Stimulated activated naive CD8-positive, alpha-beta T cell treated with anti-CD3 and anti-CD28 coated beads, Interleukin-15, amount 100 ng/mL, for 72 hours (primary cell): ENCODE measurements around the gene WWC1.

Experiments
- ATAC-seq: fragments of 150-1000 bp; cut with Tn5 transposase; 2 replicates; pipeline ENCODE4 v1.10.0; 2021; ENCODE audit warnings: mild to moderate bottlenecking, moderate library complexity
- DNase-seq, 2 donors: peaks; one replicate each; pipeline ENCODE4 v3.0.0; 2021 to 2022
- H3K27ac Mint-ChIP-seq, 2 donors: one replicate each; pipeline ENCODE4 v1.8.0; 2022; ENCODE audit warnings: mild to moderate bottlenecking in 2 of 2, mixed read lengths in 2 of 2, moderate library complexity in 2 of 2
- H3K27me3 Mint-ChIP-seq: one replicate; pipeline ENCODE4 v1.8.0; 2022; ENCODE audit warnings: mixed read lengths
- H3K4me1 Mint-ChIP-seq: one replicate; pipeline ENCODE4 v1.8.0; 2022; ENCODE audit warnings: mild to moderate bottlenecking, mixed read lengths
- H3K4me3 Mint-ChIP-seq, 2 donors: one replicate each; pipeline ENCODE4 v1.8.0; 2022; ENCODE audit warnings: mild to moderate bottlenecking in 2 of 2, mixed read lengths in 2 of 2, moderate library complexity in 1 of 2
- H3K9me3 Mint-ChIP-seq, 2 donors: one replicate each; pipeline ENCODE4 v1.8.0; 2022; ENCODE audit warnings: mixed read lengths in 2 of 2

WWC1 gene

GRCh38 chr5:168468836-168469235 is 177.4 kb downstream of the WWC1 start:
- Mint-ChIP-seq H3K4me1 (no peaks in the 10 kb centered on the region), H3K27me3 (peaks cover 26% of the 10 kb centered on the region), H3K27ac (no peak overlapping the region), H3K4me3 (no peak overlapping the region), H3K9me3 (no peaks in the 10 kb centered on the region)
- no peak for ATAC-seq
- DNase-seq: no peak

- H3K4me3 Mint-ChIP-seq: no peak overlapping the region
These were observed 178.4 kb downstream of the WWC1 start for GRCh38 chr5:168469816-168470215.

GRCh38 chr5:168471785-168472184 is 180.3 kb downstream of the WWC1 start:
- no peak for ATAC-seq
- Mint-ChIP-seq H3K4me3 (no peak overlapping the region), H3K27me3 (peaks cover 15% of the 10 kb centered on the region), H3K4me1 (no peaks in the 10 kb centered on the region), H3K9me3 (no peaks in the 10 kb centered on the region), H3K27ac (no peak overlapping the region)
- DNase-seq: no peak

More at GRCh38 chr5:168469816-168470215, 178.4 kb downstream of the WWC1 start:
- DNase-seq: no peak
- Mint-ChIP-seq H3K4me1 (no peaks in the 10 kb centered on the region), H3K27me3 (peaks cover 16% of the 10 kb centered on the region), H3K9me3 (no peaks in the 10 kb centered on the region), H3K27ac (no peak overlapping the region)
- ATAC-seq: no peak

GRCh38 chr5:168472329-168472728 is 180.9 kb downstream of the WWC1 start:
- H3K4me1 Mint-ChIP-seq: no peaks in the 10 kb centered on the region
- no peaks in the 10 kb centered on the region for H3K9me3 Mint-ChIP-seq
- H3K27ac Mint-ChIP-seq: no peak overlapping the region
- H3K4me3 Mint-ChIP-seq: no peak overlapping the region
- H3K27me3 Mint-ChIP-seq: peaks cover 20% of the 10 kb centered on the region
- ATAC-seq: no peak
- DNase-seq: no peak

GRCh38 chr5:168474319-168474718 is 182.9 kb downstream of the WWC1 start:
- DNase-seq (no peak), ATAC-seq (no peak)
- Mint-ChIP-seq H3K9me3 (no peaks in the 10 kb centered on the region), H3K4me3 (no peak overlapping the region), H3K4me1 (no peaks in the 10 kb centered on the region), H3K27me3 (peaks cover 33% of the 10 kb centered on the region), H3K27ac (no peak overlapping the region)

- DNase-seq (no peak), ATAC-seq (no peak)
- Mint-ChIP-seq H3K9me3 (no peaks in the 10 kb centered on the region), H3K4me3 (no peak overlapping the region), H3K4me1 (no peaks in the 10 kb centered on the region), H3K27ac (no peak overlapping the region), H3K27me3 (peaks cover 24% of the 10 kb centered on the region)
These were observed 185.6 kb downstream of the WWC1 start for GRCh38 chr5:168477060-168477459.

- DNase-seq: no peak
- Mint-ChIP-seq H3K4me1 (no peaks in the 10 kb centered on the region), H3K4me3 (no peak overlapping the region), H3K27ac (no peak overlapping the region), H3K9me3 (no peaks in the 10 kb centered on the region), H3K27me3 (peaks cover 17% of the 10 kb centered on the region)
- no peak for ATAC-seq
These were observed 187.7 kb downstream of the WWC1 start for GRCh38 chr5:168479166-168479565.

GRCh38 chr5:168480601-168481000 is 189.2 kb downstream of the WWC1 start:
- no peak for DNase-seq
- Mint-ChIP-seq H3K9me3 (no peaks in the 10 kb centered on the region), H3K4me3 (no peak overlapping the region), H3K4me1 (peaks cover 8% of the 10 kb centered on the region), H3K27me3 (peaks cover 17% of the 10 kb centered on the region), H3K27ac (no peak overlapping the region)
- ATAC-seq: no peak

- Mint-ChIP-seq H3K4me3 (no peak overlapping the region), H3K9me3 (no peaks in the 10 kb centered on the region), H3K4me1 (peaks cover 14% of the 10 kb centered on the region), H3K27me3 (peaks cover 17% of the 10 kb centered on the region), H3K27ac (no peak overlapping the region)
- peak; percentile 39 for ATAC-seq
- DNase-seq: peak in 1 of 2 donors; percentile 11
These were observed 189.9 kb downstream of the WWC1 start for GRCh38 chr5:168481330-168481788.

- no peak overlapping the region for H3K4me3 Mint-ChIP-seq
- no peak for DNase-seq
- ATAC-seq: no peak
- H3K27ac Mint-ChIP-seq: no peak overlapping the region
- peaks cover 12% of the 10 kb centered on the region for H3K27me3 Mint-ChIP-seq
- no peaks in the 10 kb centered on the region for H3K9me3 Mint-ChIP-seq
- peaks cover 20% of the 10 kb centered on the region for H3K4me1 Mint-ChIP-seq
These were observed 190.9 kb downstream of the WWC1 start for GRCh38 chr5:168482361-168482760.

- peak; percentile 97 for ATAC-seq
- Mint-ChIP-seq H3K4me3 (peak within 1 kb of the TSS; percentile 96 to 100), H3K27me3 (no peaks in the 10 kb centered on the region), H3K27ac (peak within 1 kb of the TSS; percentile 94 to 99), H3K4me1 (peaks cover 36% of the 10 kb centered on the region), H3K9me3 (no peaks in the 10 kb centered on the region)
- peak; percentile 87 to 91 for DNase-seq
These were observed 194.9 kb downstream of the WWC1 start, which contains the start of gene RARS1 for GRCh38 chr5:168486136-168486879. RARS1 (plus strand) TSS chr5:168486471; CDS start chr5:168486499, 28 bp downstream.

- Mint-ChIP-seq H3K4me3 (no peak overlapping the region), H3K9me3 (no peaks in the 10 kb centered on the region), H3K27me3 (no peaks in the 10 kb centered on the region), H3K27ac (no peak overlapping the region), H3K4me1 (peaks cover 36% of the 10 kb centered on the region)
- no peak for DNase-seq
- no peak for ATAC-seq
These were observed 197.6 kb downstream of the WWC1 start for GRCh38 chr5:168489059-168489458.

- Mint-ChIP-seq H3K9me3 (no peaks in the 10 kb centered on the region), H3K27ac (no peak overlapping the region), H3K4me1 (peaks cover 7% of the 10 kb centered on the region), H3K27me3 (no peaks in the 10 kb centered on the region), H3K4me3 (no peak overlapping the region)
- DNase-seq: no peak
- ATAC-seq: no peak
These were observed 202.7 kb downstream of the WWC1 start for GRCh38 chr5:168494057-168494555.

GRCh38 chr5:168502563-168503237 is 211.3 kb downstream of the WWC1 start:
- Mint-ChIP-seq H3K27me3 (no peaks in the 10 kb centered on the region), H3K4me1 (no peaks in the 10 kb centered on the region), H3K4me3 (no peak overlapping the region), H3K9me3 (no peaks in the 10 kb centered on the region), H3K27ac (peak overlapping the region in 1 of 2 donors; percentile 46)
- no peak for DNase-seq
- no peak for ATAC-seq

GRCh38 chr5:168513861-168514428 is 222.5 kb downstream of the WWC1 start:
- peaks cover 0 to 12% of the 10 kb centered on the region in 2 donors for H3K9me3 Mint-ChIP-seq
- no peaks in the 10 kb centered on the region for H3K4me1 Mint-ChIP-seq
- no peak overlapping the region for H3K4me3 Mint-ChIP-seq
- ATAC-seq (no peak), DNase-seq (no peak)
- H3K27ac Mint-ChIP-seq: no peak overlapping the region
- H3K27me3 Mint-ChIP-seq: no peaks in the 10 kb centered on the region
